Lower leg skin (tissue), 3 donors: ENCODE results near the gene THAP5.

ENCODE experiments used
- POLR2A ChIP-seq, 2 donors: fragments of 450-650 bp; IDR thresholded peaks; one replicate each; pipeline ENCODE4 v1.6.1; 2016 to 2017; ENCODE audit warnings: antibody characterized with exemption in 2 of 2, mild to moderate bottlenecking in 1 of 2, moderate library complexity in 1 of 2
- TF ChIP-seq, protein P1 (sequence below), 3 donors: fragments of 450-650 bp; IDR thresholded peaks; one replicate each; pipeline ENCODE4 v1.5.1; 2016; ENCODE audit warnings: antibody characterized with exemption in 3 of 3, mild to moderate bottlenecking in 3 of 3, moderate library complexity in 2 of 3

GRCh38 chr7:108605559-108606201 is 36.2 kb upstream of the THAP5 start:
- TF ChIP-seq, protein P1, sequence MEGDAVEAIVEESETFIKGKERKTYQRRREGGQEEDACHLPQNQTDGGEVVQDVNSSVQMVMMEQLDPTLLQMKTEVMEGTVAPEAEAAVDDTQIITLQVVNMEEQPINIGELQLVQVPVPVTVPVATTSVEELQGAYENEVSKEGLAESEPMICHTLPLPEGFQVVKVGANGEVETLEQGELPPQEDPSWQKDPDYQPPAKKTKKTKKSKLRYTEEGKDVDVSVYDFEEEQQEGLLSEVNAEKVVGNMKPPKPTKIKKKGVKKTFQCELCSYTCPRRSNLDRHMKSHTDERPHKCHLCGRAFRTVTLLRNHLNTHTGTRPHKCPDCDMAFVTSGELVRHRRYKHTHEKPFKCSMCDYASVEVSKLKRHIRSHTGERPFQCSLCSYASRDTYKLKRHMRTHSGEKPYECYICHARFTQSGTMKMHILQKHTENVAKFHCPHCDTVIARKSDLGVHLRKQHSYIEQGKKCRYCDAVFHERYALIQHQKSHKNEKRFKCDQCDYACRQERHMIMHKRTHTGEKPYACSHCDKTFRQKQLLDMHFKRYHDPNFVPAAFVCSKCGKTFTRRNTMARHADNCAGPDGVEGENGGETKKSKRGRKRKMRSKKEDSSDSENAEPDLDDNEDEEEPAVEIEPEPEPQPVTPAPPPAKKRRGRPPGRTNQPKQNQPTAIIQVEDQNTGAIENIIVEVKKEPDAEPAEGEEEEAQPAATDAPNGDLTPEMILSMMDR (IDR thresholded peaks at IDR 0.05): no peak
- no peak for TF ChIP-seq POLR2A (IDR thresholded peaks at IDR 0.05)
